Measurements from ENCODE around the gene BAK1. TPM values are rescaled to one million over a fixed set of nuclear protein-coding genes. Genes with fewer than 3 reads are reported as not detected.
"Not testable (repeated sequence)": the region's sequence is repeated elsewhere in the genome, so short reads cannot be mapped to it uniquely, and the experiment has no call there.

BAK1 gene
- total and polyA plus RNA-seq, 2 donors (not counting 1 experiment from before 2014, with no cell fraction given) = 12.9 to 13.0 TPM

- no peaks in the 10 kb centered on the region for H3K79me2 ChIP-seq (ENCODE audit: control insufficient read depth, insufficient read depth, low read length)
- H3K4me2 ChIP-seq (ENCODE audit: extremely low read depth, insufficient read depth, low read length) = no peak overlapping the region
- H3K4me3 ChIP-seq (replicated peaks in 1 of 4; ENCODE audit: control extremely low read depth in 1 of 4, insufficient read depth in 1 of 4, low read depth in 3 of 4, low read length in 4 of 4) = no peak overlapping the region
- no peaks in the 10 kb centered on the region for H3K36me3 ChIP-seq (ENCODE audit: control insufficient read depth, insufficient read depth, low read length)
- H2AFZ ChIP-seq (ENCODE audit: low read length) = no peak overlapping the region
- H3K27me3 ChIP-seq (ENCODE audit: control insufficient read depth, insufficient read depth, low read length) = no peaks in the 10 kb centered on the region
- TF ChIP-seq EZH2 (IDR thresholded peaks at IDR 0.05; ENCODE audit: low read length, missing control alignments) (no peak), CTCF (conservative IDR thresholded peaks at IDR 0.05 in 1 of 2, IDR thresholded peaks at IDR 0.05 in 1 of 2; ENCODE audit: low read depth in 1 of 2, low read length in 2 of 2) (no peak)
- H3K27ac ChIP-seq (ENCODE audit: insufficient read depth, low read length) = no peak overlapping the region
- no peaks in the 10 kb centered on the region for H3K4me1 ChIP-seq (ENCODE audit: control insufficient read depth, extremely low read depth, insufficient read depth, low read length)
- no peaks in the 10 kb centered on the region for H3K9me3 ChIP-seq (ENCODE audit: control insufficient read depth, insufficient read depth, low read depth, low read length)
- DNase-seq (ENCODE audit: low read depth in 2 of 2) = no peak
- H3K9ac ChIP-seq (ENCODE audit: insufficient read depth, low read length) = no peak overlapping the region
- H4K20me1 ChIP-seq (ENCODE audit: control insufficient read depth, extremely low read depth, insufficient read depth, low read length) = no peaks in the 10 kb centered on the region
Observed at GRCh38 chr6:33549196-33549595, 30.9 kb downstream of the BAK1 start.

- H3K4me3 ChIP-seq (replicated peaks in 1 of 4; ENCODE audit: control extremely low read depth in 1 of 4, insufficient read depth in 1 of 4, low read depth in 3 of 4, low read length in 4 of 4) = no peak overlapping the region
- H3K27me3 ChIP-seq (ENCODE audit: control insufficient read depth, insufficient read depth, low read length) = no peaks in the 10 kb centered on the region
- H3K79me2 ChIP-seq (ENCODE audit: control insufficient read depth, insufficient read depth, low read length) = no peaks in the 10 kb centered on the region
- H3K4me1 ChIP-seq (ENCODE audit: control insufficient read depth, extremely low read depth, insufficient read depth, low read length) = no peaks in the 10 kb centered on the region
- no peaks in the 10 kb centered on the region for H4K20me1 ChIP-seq (ENCODE audit: control insufficient read depth, extremely low read depth, insufficient read depth, low read length)
- no peaks in the 10 kb centered on the region for H3K9me3 ChIP-seq (ENCODE audit: control insufficient read depth, insufficient read depth, low read depth, low read length)
- H3K36me3 ChIP-seq (ENCODE audit: control insufficient read depth, insufficient read depth, low read length) = no peaks in the 10 kb centered on the region
- TF ChIP-seq EZH2 (IDR thresholded peaks at IDR 0.05; ENCODE audit: low read length, missing control alignments) = no peak
- no peak for TF ChIP-seq CTCF (conservative IDR thresholded peaks at IDR 0.05 in 1 of 2, IDR thresholded peaks at IDR 0.05 in 1 of 2; ENCODE audit: low read depth in 1 of 2, low read length in 2 of 2)
- no peak overlapping the region for H3K9ac ChIP-seq (ENCODE audit: insufficient read depth, low read length)
- no peak for DNase-seq (ENCODE audit: low read depth in 2 of 2)
- no peak overlapping the region for H2AFZ ChIP-seq (ENCODE audit: low read length)
- no peak overlapping the region for H3K27ac ChIP-seq (ENCODE audit: insufficient read depth, low read length)
- H3K4me2 ChIP-seq (ENCODE audit: extremely low read depth, insufficient read depth, low read length) = no peak overlapping the region
Observed at GRCh38 chr6:33547499-33547898, 32.6 kb downstream of the BAK1 start.

- no peaks in the 10 kb centered on the region for H3K79me2 ChIP-seq (ENCODE audit: control insufficient read depth, insufficient read depth, low read length)
- H4K20me1 ChIP-seq (ENCODE audit: control insufficient read depth, extremely low read depth, insufficient read depth, low read length) = no peaks in the 10 kb centered on the region
- no peak for DNase-seq (ENCODE audit: low read depth in 2 of 2)
- H2AFZ ChIP-seq (ENCODE audit: low read length) = no peak overlapping the region
- no peaks in the 10 kb centered on the region for H3K4me1 ChIP-seq (ENCODE audit: control insufficient read depth, extremely low read depth, insufficient read depth, low read length)
- no peaks in the 10 kb centered on the region for H3K27me3 ChIP-seq (ENCODE audit: control insufficient read depth, insufficient read depth, low read length)
- no peaks in the 10 kb centered on the region for H3K9me3 ChIP-seq (ENCODE audit: control insufficient read depth, insufficient read depth, low read depth, low read length)
- TF ChIP-seq EZH2 (IDR thresholded peaks at IDR 0.05; ENCODE audit: low read length, missing control alignments) = no peak
- TF ChIP-seq CTCF (conservative IDR thresholded peaks at IDR 0.05 in 1 of 2, IDR thresholded peaks at IDR 0.05 in 1 of 2; ENCODE audit: low read depth in 1 of 2, low read length in 2 of 2) = no peak
- no peak overlapping the region for H3K4me2 ChIP-seq (ENCODE audit: extremely low read depth, insufficient read depth, low read length)
- no peak overlapping the region for H3K4me3 ChIP-seq (replicated peaks in 1 of 4; ENCODE audit: control extremely low read depth in 1 of 4, insufficient read depth in 1 of 4, low read depth in 3 of 4, low read length in 4 of 4)
- H3K27ac ChIP-seq (ENCODE audit: insufficient read depth, low read length) = no peak overlapping the region
- H3K9ac ChIP-seq (ENCODE audit: insufficient read depth, low read length) = no peak overlapping the region
- no peaks in the 10 kb centered on the region for H3K36me3 ChIP-seq (ENCODE audit: control insufficient read depth, insufficient read depth, low read length)
Observed at GRCh38 chr6:33546766-33547165, 33.3 kb downstream of the BAK1 start.

DNA sequence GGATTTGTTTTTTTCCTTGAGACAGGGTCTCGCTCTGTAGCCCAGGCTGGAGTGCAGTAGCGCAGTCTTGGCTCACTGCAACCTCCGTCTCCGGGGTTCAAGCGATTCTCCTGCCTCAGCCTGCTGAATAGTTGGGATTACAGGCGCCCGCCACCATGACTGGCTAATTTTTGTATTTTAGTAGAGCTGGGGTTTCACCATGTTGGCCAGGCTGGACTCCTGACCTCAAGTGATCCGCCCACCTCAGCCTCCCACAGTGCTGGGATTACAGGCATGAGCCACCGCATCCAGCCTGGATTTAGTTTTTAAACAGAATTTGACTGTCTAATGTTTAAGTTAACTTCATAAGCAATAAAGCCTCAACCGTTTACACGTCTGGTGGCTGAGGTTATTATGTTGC, 34.8 kb downstream of the BAK1 start:
- H3K36me3 ChIP-seq (ENCODE audit: control insufficient read depth, insufficient read depth, low read length); H3K4me2 ChIP-seq (ENCODE audit: extremely low read depth, insufficient read depth, low read length); H4K20me1 ChIP-seq (ENCODE audit: control insufficient read depth, extremely low read depth, insufficient read depth, low read length); H3K27ac ChIP-seq (ENCODE audit: insufficient read depth, low read length); H3K9me3 ChIP-seq (ENCODE audit: control insufficient read depth, insufficient read depth, low read depth, low read length); H3K4me3 ChIP-seq (replicated peaks in 1 of 4; ENCODE audit: control extremely low read depth in 1 of 4, insufficient read depth in 1 of 4, low read depth in 3 of 4, low read length in 4 of 4); H3K4me1 ChIP-seq (ENCODE audit: control insufficient read depth, extremely low read depth, insufficient read depth, low read length); H3K27me3 ChIP-seq (ENCODE audit: control insufficient read depth, insufficient read depth, low read length); H2AFZ ChIP-seq (ENCODE audit: low read length); H3K79me2 ChIP-seq (ENCODE audit: control insufficient read depth, insufficient read depth, low read length); H3K9ac ChIP-seq (ENCODE audit: insufficient read depth, low read length); DNase-seq (ENCODE audit: low read depth in 2 of 2): not testable (repeated sequence)
